ENCODE measurements around the gene RAB24.

RAB24 gene

DNA sequence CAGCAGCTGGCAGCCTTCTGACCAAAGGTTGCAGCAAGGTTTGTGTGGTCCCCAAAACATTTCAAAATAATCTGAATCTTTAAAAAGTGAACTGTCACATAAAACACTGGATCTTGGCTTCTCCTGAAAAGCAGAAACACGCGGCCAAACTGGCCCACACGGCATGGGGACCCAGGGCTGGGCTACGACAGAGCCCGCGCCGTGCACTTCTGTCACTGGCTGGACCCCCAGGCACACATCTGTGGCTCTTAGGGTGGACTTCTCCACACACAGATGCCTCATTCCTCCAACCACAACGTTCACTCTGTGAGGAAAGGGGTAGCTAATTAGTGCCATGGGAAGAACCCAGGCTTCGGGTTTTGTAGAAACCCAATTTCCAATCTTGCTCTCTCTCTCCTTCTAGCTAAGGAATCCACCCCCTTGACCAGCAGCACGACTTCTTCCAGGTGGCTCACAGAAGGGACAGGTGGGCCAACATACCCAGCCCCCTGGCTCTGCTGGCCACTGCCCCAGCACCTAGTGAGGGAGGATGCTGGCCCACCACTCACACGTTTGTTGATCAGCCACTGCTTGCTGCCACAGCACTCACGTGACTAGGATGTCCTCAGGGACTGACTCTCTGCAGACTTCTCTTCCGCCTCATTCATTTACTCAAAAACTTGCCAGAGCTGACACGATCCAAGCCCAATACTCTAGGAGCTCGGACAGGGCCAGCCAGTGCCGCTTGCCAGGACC is 30.1 kb upstream of the RAB24 start:
- DNase-seq (ENCODE audit: low read depth in 2 of 2) = no peak

DNA sequence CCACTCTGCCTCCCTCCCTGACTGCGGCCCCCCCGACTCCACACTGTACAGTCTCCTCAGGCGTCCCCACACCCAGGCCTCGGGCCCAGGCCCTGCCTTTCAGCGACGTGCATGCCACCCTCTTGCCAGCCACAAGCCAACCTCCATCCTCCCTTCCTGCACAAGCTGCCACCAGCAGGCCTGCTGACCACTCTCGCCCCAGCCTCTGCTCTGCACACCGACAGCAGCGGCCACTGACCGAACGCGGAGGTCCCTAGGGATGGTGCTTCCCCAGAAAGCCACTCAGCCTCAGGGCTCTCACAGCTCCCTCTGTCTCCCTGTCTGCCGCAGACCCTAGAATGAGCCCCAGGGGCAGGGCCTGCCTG is 29.4 kb upstream of the RAB24 start:
- DNase-seq (ENCODE audit: low read depth in 2 of 2) = no peak

DNA sequence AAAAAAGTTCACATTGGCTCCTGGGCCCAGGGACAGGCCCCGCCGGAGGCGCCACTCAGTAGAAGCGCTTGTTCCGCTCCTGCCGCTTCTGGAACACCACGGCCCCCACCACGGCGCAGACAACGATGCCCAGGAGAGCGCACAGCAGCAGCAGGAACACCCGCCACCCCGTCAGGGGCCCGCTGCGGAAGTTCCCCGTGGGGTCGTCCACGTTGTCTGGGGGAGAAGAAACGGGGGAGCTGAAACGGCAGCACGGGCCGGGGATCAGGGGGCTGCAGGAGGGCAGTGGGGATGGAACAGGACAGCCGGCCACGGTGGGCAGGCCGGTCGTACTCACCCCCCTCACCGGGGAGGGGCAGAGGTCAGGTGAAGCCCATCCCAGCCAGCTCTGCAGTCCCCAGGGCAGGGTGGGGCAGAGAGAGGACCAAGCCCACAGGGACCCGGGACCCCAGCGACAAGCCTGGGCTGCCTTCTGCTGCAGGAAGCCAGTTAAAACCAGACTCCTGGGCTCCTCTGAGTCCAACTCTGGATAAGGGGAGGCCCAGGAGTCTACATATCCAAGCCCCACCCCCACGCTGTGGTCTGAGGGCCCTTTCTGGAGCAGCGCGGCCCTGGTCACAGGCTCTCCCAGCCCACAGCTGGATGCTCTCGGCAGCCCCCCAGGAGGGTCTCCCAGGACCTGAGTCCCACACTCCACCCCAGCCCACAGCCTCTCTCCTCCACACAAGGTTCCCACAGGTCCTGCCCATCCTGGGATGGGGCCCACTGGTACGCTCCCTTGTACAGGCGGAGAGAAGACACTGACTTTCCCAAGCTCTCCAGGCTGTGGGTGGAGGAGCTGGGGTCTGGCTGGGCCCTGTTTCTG is 28.7 kb upstream of the RAB24 start:
- DNase-seq (ENCODE audit: low read depth in 2 of 2) = no peak

DNA sequence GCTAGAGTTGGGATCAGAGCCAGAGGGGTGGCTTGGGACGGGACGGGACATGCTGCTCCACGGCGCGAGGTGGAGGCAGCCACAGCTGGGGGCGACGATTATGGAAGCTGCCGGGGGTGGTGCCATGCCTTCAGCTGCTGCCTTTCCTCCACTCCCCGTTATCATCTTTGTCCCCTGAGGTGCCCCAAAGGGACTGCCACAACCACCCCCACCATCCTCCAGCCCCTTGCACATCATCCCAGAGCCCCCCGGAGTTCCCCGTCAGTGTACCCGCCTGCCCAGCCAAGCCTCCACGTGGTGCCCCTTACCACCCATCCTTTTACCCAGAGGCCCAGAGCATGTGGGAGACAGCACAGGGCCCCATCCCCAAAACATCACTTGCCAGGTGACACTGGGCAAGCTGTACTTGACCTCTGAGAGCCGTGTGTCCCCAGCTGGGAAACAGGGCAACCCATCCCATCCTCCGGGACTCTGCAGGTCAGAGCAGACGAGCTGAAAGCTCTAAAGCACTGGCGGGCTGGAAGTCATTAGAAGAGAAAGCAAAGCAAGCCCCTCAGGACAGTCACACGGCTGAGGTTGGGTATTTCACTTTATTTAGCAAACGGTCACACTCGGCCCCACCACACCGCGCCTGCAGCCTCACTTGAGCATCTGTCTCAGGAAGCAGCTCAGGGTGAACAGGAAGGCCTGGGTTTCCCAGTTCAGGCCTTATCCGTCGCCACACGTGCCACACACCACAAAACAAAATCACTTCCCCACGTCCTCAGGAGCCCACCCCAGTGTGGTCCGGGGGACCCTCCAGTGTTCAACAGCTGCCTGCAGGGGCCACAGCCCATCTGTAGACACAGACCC is 27.7 kb upstream of the RAB24 start:
- DNase-seq (ENCODE audit: low read depth in 2 of 2) = no peak

DNA sequence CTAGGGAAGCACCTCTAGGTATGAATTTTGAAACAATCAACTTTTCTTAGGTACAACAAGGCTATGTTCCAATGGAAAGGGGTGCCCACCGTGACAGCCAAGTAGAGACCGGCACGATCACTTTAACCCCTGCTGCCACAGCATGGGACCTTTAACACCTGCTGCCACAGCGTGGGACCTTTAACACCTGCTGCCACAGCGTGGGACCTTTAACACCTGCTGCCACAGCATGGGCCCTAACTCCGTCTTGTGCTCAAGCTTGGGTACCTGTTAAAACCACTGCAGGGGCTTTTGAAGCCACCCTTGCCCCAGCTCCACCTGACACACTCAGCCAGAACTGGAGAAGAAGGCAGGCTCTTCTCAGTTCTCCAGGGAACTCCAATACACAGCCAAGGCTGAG is 26.4 kb upstream of the RAB24 start:
- DNase-seq (ENCODE audit: low read depth in 2 of 2) = no peak

DNA sequence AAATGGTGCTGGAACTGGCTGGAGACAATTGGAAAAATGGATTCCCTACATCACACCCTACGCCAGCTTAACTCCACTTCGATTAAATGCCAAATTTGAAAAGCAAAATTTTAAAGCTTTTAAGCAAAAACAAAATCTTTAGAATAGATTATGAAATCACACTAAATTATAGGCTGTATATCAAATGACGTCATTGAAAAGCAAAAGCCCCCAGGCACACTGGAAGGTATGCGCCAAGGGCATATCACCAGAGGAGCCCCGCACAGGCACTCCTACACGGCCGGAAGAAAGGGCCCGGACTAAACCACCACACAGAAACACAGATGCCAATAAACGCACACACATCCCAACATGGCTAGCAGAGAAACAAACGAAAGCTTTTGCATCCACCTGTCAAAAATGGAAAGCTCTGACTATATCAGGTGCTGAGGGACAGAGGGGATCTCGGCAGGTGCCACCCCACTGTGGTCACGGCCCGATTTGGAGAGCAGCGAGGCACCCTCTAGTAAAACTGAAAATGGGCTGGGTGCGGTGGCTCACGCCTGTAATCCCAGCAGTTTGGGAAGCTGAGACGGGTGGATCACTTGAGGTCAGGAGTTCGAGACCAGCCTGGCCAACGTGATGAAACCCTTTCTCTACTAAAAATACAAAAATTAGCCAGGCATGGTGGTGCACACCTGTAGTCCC is 25.2 kb upstream of the RAB24 start:
- DNase-seq (ENCODE audit: low read depth in 2 of 2) = no peak

DNA sequence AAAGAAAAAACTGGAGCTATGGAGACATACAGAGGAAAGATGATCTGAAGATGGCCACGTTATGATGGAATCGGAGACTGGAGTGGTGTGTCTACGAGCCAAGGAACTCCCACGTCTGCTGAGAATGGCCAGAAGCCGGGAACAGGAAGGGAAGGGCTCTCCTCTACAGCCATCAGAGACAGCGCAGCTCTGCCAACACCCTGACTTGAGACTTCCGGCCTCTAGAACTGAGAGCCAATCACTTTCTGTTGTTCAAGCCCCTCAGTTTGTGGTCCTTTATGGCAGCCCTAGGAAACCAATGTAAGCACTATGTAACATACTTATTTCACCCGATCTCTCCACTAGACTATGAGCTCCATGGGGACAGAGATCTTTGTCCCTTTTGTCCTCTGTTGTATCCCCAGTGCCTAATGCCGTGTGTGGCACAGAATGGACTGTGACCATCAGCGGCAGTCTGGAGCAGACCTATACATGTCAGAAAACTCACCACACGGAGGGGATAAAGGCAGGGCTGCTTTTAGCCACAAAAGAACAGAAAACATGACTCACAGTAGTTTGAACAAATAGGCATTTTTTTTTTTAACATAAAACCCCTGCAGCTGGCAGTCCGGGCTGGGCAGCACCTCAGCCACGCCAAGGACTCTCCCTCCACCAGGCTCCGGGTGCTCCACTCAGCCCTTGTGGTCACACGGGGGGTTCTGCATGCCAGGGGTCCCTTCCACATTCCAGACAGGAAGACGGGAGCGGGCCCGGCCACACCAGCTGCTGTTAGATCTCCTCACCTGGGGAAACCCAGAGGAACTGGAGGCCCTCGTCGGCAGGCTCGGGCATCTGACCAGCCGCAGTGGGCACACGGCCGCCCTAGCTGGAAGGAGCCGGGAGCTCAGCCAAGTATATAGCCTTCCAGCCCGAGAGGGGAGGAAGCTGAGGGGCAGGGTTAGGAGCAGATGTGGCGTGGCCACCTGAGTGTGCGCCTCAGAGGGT is 24.3 kb upstream of the RAB24 start:
- DNase-seq (ENCODE audit: low read depth in 2 of 2) = no peak

DNA sequence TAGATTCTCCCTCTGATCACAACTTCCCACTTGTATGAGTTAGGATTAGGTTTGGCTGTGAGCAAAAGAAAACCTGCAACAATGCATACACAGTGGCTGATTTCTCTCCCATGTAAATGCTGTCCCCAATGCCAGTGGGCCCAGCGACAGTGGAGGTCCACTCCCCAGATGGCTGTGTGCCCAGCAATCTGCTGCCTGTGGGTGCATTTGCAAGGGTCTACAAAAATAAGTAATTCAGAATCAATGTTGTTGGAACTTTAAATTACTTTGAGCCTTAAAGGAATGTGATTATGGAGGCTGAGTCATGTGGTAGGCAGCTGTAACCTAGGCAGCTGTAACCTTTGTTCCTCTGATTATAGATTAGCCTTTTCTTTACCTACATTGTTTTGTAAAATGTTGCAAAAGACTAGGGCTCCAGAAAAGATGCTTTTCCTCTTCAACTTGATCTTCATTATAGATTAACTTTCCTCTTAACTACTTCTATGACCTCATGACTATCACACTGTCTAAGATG is 22.4 kb upstream of the RAB24 start:
- DNase-seq (ENCODE audit: low read depth in 2 of 2) = no peak

DNA sequence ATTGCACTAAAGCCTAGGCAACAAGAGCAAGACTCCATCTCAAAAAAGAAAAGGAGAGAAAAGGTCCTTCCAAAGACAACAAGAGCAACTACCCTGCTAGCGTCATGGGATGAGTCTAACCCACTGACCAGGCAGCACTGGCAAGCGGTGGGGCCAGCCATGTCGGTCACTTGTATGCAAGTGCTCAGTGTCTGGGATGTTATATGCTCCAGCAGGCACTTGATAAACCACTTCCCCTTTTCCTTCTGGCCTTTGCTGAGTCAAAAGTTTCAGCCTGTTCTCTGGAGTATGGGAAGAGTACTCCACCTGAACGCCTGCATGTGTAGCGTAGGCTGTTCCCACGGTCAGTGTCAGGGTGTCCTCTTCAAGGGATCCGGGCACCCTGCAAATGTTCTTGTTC is 17.4 kb upstream of the RAB24 start:
- no peak for DNase-seq (ENCODE audit: low read depth in 2 of 2)

DNA sequence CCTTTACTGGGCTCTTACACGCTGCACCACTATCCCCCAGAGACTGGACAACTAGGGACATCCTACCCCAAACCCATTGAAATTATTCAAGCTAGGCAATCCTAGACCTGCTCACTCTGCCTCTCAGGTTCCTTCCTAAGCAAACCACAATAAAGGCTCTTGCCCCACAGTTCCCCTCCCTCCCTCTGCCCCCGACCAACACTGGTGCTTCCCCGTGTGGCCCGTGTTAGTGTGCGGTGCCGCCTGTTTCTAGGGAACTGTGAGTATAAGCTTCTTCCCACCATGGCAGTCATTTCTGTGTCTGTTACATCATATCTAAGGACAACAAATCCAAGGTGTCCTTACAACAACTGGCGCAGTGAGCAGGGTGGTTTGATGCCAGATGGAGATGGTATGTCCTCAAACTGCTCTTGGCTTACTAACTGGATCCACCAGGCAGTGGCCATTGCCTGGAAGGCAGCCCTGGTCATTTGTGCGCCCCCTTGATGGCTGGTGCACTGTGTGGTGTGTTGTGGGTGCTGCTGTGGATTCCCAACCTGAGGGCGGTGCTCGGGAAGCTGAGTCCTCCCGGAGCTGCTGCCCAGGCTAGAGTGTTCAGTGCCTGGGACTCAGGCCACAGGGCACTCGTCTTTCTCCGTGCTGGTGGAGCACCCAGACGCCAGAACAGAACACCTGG is 16.5 kb upstream of the RAB24 start:
- no peak for DNase-seq (ENCODE audit: low read depth in 2 of 2)

DNA sequence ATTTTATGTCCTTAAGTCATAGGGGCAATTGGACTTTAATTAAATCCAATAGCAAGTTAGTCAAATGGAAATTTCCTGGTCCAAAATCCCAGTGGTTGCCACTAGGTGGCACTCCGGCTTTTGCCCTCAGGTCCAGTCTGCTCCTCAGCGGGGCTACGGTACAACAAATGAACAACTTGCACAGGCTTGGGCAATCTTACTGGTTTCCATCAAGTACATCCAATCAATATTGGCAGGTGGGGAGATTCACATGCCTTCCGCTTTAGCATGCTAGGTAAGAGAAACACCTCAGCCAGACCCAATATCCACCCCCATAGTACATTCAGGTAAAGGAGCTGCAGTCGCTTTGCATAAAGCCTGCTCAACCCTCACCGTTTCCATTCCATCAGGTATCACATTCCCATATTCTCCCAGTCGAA is 14.4 kb upstream of the RAB24 start:
- DNase-seq (ENCODE audit: low read depth in 2 of 2) = peak in 1 of 2 donors; percentile 56

DNA sequence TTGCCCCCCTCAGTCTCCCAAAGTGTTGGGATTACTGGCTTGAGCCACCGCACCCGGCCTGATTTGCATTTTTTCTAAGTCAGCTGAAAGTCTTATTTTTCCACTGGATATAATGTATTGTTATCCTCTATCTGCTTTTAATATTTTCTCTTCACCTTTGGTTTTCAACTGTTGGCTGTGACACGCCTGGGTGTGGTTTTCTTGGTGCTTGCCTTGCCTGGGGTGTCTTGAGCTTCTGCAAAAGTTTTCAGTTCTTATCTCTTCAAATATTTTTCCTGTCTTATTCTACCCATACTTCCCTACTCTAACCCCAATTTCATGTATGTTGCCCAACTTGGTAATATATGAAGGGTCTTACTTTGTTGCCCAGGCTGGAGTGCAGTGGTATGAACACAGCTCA is 12.5 kb upstream of the RAB24 start:
- no peak for DNase-seq (ENCODE audit: low read depth in 2 of 2)

DNA sequence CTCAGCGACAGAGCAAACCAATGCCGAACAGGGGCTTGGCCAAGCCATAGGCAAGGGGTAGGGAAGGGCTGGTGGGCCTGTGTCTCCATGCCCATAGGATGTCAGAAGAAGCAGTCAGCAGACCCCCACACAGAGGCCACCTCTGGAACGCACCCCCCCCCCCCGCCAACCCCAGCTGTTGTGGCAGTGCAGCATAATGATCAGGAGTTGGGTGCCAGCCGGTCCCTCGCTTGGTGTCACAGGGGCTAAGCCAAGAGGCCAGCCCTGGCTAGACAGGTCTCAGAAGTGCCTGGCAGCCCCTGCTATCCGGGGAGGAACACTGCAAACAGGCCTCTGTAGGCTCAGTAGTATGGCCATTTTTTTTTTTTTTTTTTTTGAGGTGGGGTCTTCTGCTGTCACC is 11.9 kb upstream of the RAB24 start:
- no peak for DNase-seq (ENCODE audit: low read depth in 2 of 2)

DNA sequence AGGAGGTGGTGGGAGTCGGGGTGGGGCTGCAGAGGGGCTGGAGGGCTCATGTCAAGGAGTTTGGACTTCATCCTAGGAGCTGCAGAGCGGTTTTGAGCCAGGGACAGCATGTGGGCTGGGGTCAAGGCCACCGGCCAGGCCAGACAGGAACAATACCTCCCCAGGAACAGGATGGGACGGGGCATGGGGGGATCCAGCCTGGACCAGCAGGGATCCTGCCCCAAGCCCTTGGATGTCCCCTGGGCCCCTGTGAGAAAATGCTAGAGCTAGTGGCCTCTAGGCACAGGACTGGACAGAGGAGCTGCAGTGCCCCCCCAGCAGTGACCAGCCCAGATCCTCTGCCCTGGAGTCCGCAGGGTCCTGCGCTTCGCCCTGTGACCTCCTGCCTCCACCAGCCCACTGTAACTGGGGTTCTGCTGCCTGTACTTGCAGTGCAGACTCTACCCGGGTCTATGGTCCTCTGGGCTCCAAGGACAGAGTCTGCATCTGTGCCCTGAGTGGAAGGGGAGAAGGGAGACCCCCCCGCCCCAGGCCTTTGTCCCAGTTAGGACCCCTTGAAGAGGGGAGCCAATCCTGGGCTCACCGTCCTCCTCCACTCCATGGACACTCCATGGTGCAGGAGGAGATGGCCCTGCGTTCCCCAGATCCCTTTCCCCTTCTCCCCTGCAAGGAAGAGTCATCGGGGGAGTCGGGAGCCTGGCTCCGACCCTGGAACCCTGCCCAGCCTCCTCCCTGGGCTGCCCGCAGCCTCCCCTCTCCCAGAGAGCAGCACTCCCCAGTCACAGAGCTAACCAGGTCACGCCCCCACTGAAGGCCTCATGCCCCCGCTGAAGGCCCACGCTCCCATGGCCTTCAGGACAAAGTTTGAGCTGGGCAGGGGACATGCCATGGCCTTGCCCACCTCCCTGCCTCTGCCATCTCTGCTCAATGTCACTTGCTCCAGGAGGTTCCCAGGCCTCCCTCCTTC is 11.1 kb upstream of the RAB24 start:
- no peak for DNase-seq (ENCODE audit: low read depth in 2 of 2)

DNA sequence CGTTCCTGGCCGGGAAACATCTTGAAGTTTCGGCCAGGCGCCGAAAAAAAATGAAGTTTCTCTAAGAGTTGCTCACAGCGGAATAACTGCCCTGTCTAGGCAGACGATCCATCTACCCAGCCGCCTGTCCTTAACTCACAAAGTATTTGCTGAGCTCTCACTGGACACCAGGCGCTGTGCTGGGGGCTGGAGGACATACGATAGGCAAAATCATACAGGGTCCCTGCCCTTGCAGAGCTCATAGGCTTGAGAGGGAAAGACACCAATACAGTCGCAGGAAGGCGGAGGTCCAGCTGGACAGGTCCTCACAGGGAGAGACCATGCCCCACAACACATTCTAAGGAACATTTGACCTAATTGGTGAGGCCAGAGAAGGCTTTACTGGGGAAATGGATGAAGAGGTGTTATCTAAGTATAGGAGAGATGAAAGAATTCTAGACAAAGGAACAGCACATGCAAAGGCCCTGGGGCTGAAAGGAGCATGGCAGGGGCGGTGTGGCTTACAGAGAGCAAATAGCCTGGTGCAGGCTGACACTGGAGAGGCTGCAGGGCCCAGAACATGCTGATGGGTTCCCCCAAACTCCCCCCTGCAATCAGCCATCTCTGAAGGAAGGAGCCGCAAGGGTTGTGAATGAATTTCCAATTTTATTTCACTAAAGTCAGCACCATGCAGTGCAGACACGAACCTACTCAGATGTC is 10.2 kb upstream of the RAB24 start:
- DNase-seq (ENCODE audit: low read depth in 2 of 2) = no peak

DNA sequence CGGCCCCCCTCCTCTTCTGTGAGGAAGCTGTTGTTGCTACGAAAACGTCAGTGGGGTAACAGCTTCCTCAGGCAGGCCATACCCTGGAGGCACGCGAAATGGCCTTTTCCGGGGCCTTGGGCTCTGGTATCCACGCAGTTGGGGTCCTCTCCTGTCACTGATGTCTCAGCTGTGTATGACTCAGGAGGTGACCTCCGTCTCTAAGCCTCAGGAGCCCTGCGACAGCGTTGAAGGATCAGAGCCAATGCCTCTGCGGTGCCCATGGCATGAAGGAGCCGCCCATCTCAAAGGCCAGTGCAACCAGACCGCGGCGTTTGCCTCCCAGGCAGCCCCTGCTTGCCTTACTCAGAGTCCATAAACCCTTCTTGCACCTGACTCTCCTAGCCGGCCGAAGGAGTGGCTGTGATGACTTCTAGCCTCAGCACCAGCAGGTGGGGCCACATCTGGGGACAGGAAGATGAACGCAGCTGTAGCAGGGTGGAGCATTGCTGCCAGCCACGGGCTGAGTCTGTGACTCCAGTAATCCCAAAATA is 9.2 kb upstream of the RAB24 start:
- peak in 1 of 2 donors; percentile 47 for DNase-seq (ENCODE audit: low read depth in 2 of 2)
